ENCODE data around the gene LSM7. TPM values are rescaled to one million over a fixed set of nuclear protein-coding genes. Genes with fewer than 3 reads are reported as not detected.

The LSM7 gene
- total RNA-seq, 4 donors from 2014 or later = 51.8 to 186 (median 142) TPM

GRCh38 chr19:2312820-2313501 is 15.4 kb downstream of the LSM7 start:
- H3K27ac ChIP-seq = no peak overlapping the region
- no peak for TF ChIP-seq POLR2A (IDR thresholded peaks at IDR 0.05)
- no peak for TF ChIP-seq CTCF (IDR thresholded peaks at IDR 0.05)
- no peaks in the 10 kb centered on the region for H3K4me1 ChIP-seq
- peaks cover 0 to 11% of the 10 kb centered on the region in 2 donors for H3K27me3 ChIP-seq
- no peaks in the 10 kb centered on the region for H3K36me3 ChIP-seq
- no peak for DNase-seq
- intact Hi-C loops (cut with DNase I; ENCODE audit: low total_unique reads) = no loop called here
- peaks cover 0 to 3% of the 10 kb centered on the region in 2 donors for H3K9me3 ChIP-seq
- H3K4me3 ChIP-seq = no peak overlapping the region

GRCh38 chr19:2311093-2311492 is 17.3 kb downstream of the LSM7 start:
- H3K4me3 ChIP-seq = no peak overlapping the region
- no peaks in the 10 kb centered on the region for H3K36me3 ChIP-seq
- no peak for DNase-seq
- peaks cover 0 to 3% of the 10 kb centered on the region in 2 donors for H3K9me3 ChIP-seq
- TF ChIP-seq POLR2A (IDR thresholded peaks at IDR 0.05) (no peak), CTCF (IDR thresholded peaks at IDR 0.05) (no peak)
- intact Hi-C loops (cut with DNase I; ENCODE audit: low total_unique reads) = no loop called here
- no peak overlapping the region for H3K27ac ChIP-seq
- peaks cover 5 to 26% of the 10 kb centered on the region in 2 donors for H3K27me3 ChIP-seq
- no peaks in the 10 kb centered on the region for H3K4me1 ChIP-seq

- H3K4me3 ChIP-seq = no peak overlapping the region
- no peak for DNase-seq
- H3K4me1 ChIP-seq = no peaks in the 10 kb centered on the region
- H3K36me3 ChIP-seq = no peaks in the 10 kb centered on the region
- H3K27ac ChIP-seq = no peak overlapping the region
- peaks cover 0 to 3% of the 10 kb centered on the region in 2 donors for H3K9me3 ChIP-seq
- intact Hi-C loops (cut with DNase I; ENCODE audit: low total_unique reads) = no loop called here
- H3K27me3 ChIP-seq = peaks cover 5 to 26% of the 10 kb centered on the region in 2 donors
- TF ChIP-seq CTCF (IDR thresholded peaks at IDR 0.05) (no peak), POLR2A (IDR thresholded peaks at IDR 0.05) (no peak)
Measured at GRCh38 chr19:2309734-2310362, 18.5 kb downstream of the LSM7 start.

- Histone ChIP-seq H3K36me3 (no peaks in the 10 kb centered on the region), H3K27ac (no peak within 1 kb of the TSS), H3K4me3 (no peak within 1 kb of the TSS), H3K27me3 (peaks cover 5 to 24% of the 10 kb centered on the region in 2 donors), H3K4me1 (no peaks in the 10 kb centered on the region), H3K9me3 (no peaks in the 10 kb centered on the region)
- DNase-seq = no peak
- intact Hi-C loops (cut with DNase I; ENCODE audit: low total_unique reads) = no loop called here
- no peak for TF ChIP-seq CTCF (IDR thresholded peaks at IDR 0.05)
- TF ChIP-seq POLR2A (IDR thresholded peaks at IDR 0.05) = no peak
Measured at GRCh38 chr19:2308114-2308556, 20.3 kb downstream of the LSM7 start, which contains the start of gene LINGO3. Gene LINGO3 (minus strand): TSS chr19:2308154. CDS start chr19:2291776, 16,378 bp downstream.

- no peaks in the 10 kb centered on the region for H3K9me3 ChIP-seq
- DNase-seq = no peak
- H3K27me3 ChIP-seq = peaks cover 5 to 19% of the 10 kb centered on the region in 2 donors
- H3K36me3 ChIP-seq = no peaks in the 10 kb centered on the region
- H3K27ac ChIP-seq = no peak overlapping the region
- no peak overlapping the region for H3K4me3 ChIP-seq
- intact Hi-C loops (cut with DNase I; ENCODE audit: low total_unique reads) = no loop called here
- H3K4me1 ChIP-seq = no peaks in the 10 kb centered on the region
- TF ChIP-seq POLR2A (IDR thresholded peaks at IDR 0.05) (no peak), CTCF (IDR thresholded peaks at IDR 0.05) (no peak)
Measured at GRCh38 chr19:2307518-2308012, 20.8 kb downstream of the LSM7 start.

All from uterus (tissue), 4 donors.